ENCODE results near the gene SART1. TPM values are rescaled to one million over a fixed set of nuclear protein-coding genes. Genes with fewer than 3 reads are reported as not detected.

Gene SART1
- total RNA-seq, 1 experiment from 2014 or later = 67.4 TPM

DNA sequence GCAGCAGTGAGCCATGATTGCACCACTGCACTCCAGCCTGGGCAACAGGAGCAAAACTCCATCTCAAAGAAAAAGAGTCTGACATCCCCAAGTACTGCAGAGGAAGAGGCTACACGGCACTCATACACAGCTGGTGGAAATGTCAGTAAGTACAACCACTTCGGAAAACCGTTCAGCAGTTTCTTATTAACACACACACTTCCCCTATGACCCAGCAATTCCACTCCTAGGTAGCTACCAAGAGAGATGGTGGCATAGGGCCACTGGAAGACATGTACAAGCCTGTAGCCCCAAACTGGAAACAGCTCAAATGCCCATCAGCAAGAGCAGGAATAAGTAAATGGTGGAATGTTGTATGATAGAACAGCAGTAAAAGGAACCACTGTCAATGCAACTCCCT lies 39.0 kb upstream of the SART1 start:
- H3K27ac Mint-ChIP-seq (ENCODE audit: low read depth, unreplicated experiment) = no peak overlapping the region

DNA sequence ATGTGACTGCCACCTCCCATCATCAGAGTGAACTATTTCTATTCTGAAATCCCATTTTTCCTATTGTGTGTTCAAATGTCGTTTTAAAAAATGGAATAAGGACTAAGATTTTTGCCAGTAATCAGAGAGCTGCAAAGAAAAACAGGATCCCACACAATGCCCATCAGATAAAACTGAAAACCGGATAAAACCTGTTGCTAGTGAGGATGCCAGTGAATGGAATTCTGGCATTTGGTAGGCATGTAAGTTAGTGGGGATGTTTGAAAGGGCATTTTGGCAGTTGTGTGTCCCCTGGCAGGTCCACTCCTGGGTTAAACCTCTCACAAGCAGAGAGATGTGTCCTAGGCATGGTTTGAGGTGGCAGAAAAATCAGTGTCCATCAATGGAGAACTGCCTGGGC lies 36.1 kb upstream of the SART1 start:
- Mint-ChIP-seq H3K27ac (ENCODE audit: low read depth, unreplicated experiment) (no peak overlapping the region), H3K36me3 (ENCODE audit: insufficient read depth, unreplicated experiment) (peaks cover 14% of the 10 kb centered on the region), H3K27me3 (ENCODE audit: insufficient read depth, unreplicated experiment) (no peaks in the 10 kb centered on the region), H3K4me3 (ENCODE audit: unreplicated experiment) (no peak overlapping the region), H3K9me3 (ENCODE audit: unreplicated experiment) (no peaks in the 10 kb centered on the region), H3K4me1 (ENCODE audit: insufficient read depth, unreplicated experiment) (peaks cover 3% of the 10 kb centered on the region)
- TF ChIP-seq, protein P1, sequence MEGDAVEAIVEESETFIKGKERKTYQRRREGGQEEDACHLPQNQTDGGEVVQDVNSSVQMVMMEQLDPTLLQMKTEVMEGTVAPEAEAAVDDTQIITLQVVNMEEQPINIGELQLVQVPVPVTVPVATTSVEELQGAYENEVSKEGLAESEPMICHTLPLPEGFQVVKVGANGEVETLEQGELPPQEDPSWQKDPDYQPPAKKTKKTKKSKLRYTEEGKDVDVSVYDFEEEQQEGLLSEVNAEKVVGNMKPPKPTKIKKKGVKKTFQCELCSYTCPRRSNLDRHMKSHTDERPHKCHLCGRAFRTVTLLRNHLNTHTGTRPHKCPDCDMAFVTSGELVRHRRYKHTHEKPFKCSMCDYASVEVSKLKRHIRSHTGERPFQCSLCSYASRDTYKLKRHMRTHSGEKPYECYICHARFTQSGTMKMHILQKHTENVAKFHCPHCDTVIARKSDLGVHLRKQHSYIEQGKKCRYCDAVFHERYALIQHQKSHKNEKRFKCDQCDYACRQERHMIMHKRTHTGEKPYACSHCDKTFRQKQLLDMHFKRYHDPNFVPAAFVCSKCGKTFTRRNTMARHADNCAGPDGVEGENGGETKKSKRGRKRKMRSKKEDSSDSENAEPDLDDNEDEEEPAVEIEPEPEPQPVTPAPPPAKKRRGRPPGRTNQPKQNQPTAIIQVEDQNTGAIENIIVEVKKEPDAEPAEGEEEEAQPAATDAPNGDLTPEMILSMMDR (IDR thresholded peaks at IDR 0.05; ENCODE audit: unreplicated experiment) = no peak
- no peak for DNase-seq (ENCODE audit: unreplicated experiment)
- BruUV-seq (replicated peaks) = no TSS peak
- POLR2A ChIA-PET = no interaction called here
- CTCF ChIA-PET = interaction anchor here (0.6 kb wide), 1 partner anchor 206 kb away, joined by 3 read pairs; no protein-coding TSS in a partner anchor
- intact Hi-C loops (cut with micrococcal nuclease) = no loop called here

More for the DNA sequence above, 39.0 kb upstream of the SART1 start:
- no peak for DNase-seq (ENCODE audit: unreplicated experiment)
- intact Hi-C loops (cut with micrococcal nuclease) = no loop called here
- ChIA-PET POLR2A (interaction anchor here (0.9 to 1.4 kb wide), 5 partner anchors 26 to 39 kb away, joined by 3 to 5 read pairs (median 4); partner anchors contain the start of genes CCDC85B, FIBP and SART1), CTCF (interaction anchor here (0.6 to 2.7 kb wide), 4 partner anchors 9 to 540 kb away, joined by 3 to 9 read pairs (median 6); partner anchors contain the start of genes FIBP and SLC25A45)
- Mint-ChIP-seq H3K36me3 (ENCODE audit: insufficient read depth, unreplicated experiment) (peaks cover 14% of the 10 kb centered on the region), H3K4me1 (ENCODE audit: insufficient read depth, unreplicated experiment) (peaks cover 7% of the 10 kb centered on the region), H3K9me3 (ENCODE audit: unreplicated experiment) (no peaks in the 10 kb centered on the region), H3K27me3 (ENCODE audit: insufficient read depth, unreplicated experiment) (no peaks in the 10 kb centered on the region), H3K4me3 (ENCODE audit: unreplicated experiment) (no peak overlapping the region)
- BruUV-seq (replicated peaks) = no TSS peak
- TF ChIP-seq, protein P1 (IDR thresholded peaks at IDR 0.05; ENCODE audit: unreplicated experiment) = no peak

DNA sequence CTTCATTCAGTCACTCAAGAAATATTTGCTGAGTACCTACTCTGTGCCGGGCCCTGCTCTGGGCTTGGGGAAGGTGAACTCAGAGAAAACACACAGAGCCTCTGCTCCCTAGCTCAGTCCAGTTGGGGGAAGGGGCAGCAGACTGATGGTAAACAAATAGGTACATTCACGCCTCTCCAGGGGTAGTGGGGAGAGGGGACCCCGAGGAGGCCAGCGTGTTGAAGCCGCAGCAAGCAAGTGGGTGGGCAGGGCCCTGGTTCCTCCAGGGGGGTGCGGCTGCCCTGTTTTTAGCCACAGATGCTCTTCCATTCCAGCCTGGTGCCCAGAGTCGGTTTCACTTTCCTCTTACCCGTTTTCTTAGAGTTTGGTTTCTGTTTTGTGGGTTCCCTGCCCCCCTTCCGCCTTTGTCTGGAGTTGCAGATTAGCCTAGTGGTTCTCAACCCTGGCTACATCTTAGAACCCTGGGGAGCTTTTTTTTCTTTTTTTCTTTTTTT lies 33.6 kb upstream of the SART1 start:
- ChIA-PET CTCF (no interaction called here), POLR2A (interaction anchor here (1.0 kb wide), 1 partner anchor 8 kb away, joined by 3 read pairs; no protein-coding TSS in a partner anchor)
- H3K9me3 Mint-ChIP-seq (ENCODE audit: unreplicated experiment) = no peaks in the 10 kb centered on the region
- H3K36me3 Mint-ChIP-seq (ENCODE audit: insufficient read depth, unreplicated experiment) = peaks cover 4% of the 10 kb centered on the region
- intact Hi-C loops (cut with micrococcal nuclease) = no loop called here
- BruUV-seq (replicated peaks) = no TSS peak
- peak overlapping the region; percentile 35 for H3K27ac Mint-ChIP-seq (ENCODE audit: low read depth, unreplicated experiment)
- no peak overlapping the region for H3K4me3 Mint-ChIP-seq (ENCODE audit: unreplicated experiment)
- no peaks in the 10 kb centered on the region for H3K4me1 Mint-ChIP-seq (ENCODE audit: insufficient read depth, unreplicated experiment)
- TF ChIP-seq, protein P1 (IDR thresholded peaks at IDR 0.05; ENCODE audit: unreplicated experiment) = no peak
- DNase-seq (ENCODE audit: unreplicated experiment) = no peak
- H3K27me3 Mint-ChIP-seq (ENCODE audit: insufficient read depth, unreplicated experiment) = no peaks in the 10 kb centered on the region

DNA sequence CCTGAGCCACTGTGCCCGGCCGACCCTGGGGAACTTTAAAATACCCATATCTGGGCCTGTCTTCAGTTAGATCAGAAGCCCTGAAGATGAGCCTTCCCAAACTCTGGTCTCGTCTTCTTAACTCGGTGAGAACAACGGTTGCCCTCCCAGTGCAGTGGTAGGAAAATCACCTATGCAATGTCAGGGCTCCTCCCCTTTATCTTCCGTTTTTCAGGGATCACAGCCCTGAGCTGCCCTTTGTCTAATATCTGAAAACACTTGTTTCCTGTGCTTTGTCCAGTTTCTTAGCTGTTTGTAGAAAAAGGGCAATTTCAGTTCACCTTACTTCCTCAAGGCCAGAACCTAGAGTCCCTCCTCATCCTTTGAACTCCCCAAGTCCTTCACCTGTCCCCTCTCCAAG lies 32.9 kb upstream of the SART1 start:
- Mint-ChIP-seq H3K36me3 (ENCODE audit: insufficient read depth, unreplicated experiment) (no peaks in the 10 kb centered on the region), H3K9me3 (ENCODE audit: unreplicated experiment) (no peaks in the 10 kb centered on the region), H3K27ac (ENCODE audit: low read depth, unreplicated experiment) (no peak overlapping the region), H3K4me1 (ENCODE audit: insufficient read depth, unreplicated experiment) (no peaks in the 10 kb centered on the region), H3K4me3 (ENCODE audit: unreplicated experiment) (no peak overlapping the region), H3K27me3 (ENCODE audit: insufficient read depth, unreplicated experiment) (no peaks in the 10 kb centered on the region)
- CTCF ChIA-PET = no interaction called here
- no TSS peak for BruUV-seq (replicated peaks)
- TF ChIP-seq, protein P1 (IDR thresholded peaks at IDR 0.05; ENCODE audit: unreplicated experiment) = no peak
- POLR2A ChIA-PET = interaction anchor here (1.0 kb wide), 1 partner anchor 9 kb away, joined by 3 read pairs; no protein-coding TSS in a partner anchor
- intact Hi-C loops (cut with micrococcal nuclease) = no loop called here
- DNase-seq (ENCODE audit: unreplicated experiment) = no peak

Measured in MCF 10A (cell line).